Small intestine (tissue), 7 donors: Measurements from ENCODE around the gene DNAJC6. TPM values are rescaled to one million over a fixed set of nuclear protein-coding genes. Genes with fewer than 3 reads are reported as not detected.

Source experiments
- DNase-seq, 2 donors: peaks; one replicate each; pipeline versions ENCODE4 v3.0.0 to v3.0.0-alpha.2; 2013
- FAIRE-seq: peaks from 2 replicates; lab custom pipeline; 2012; peaks lifted over from hg19 to GRCh38; lab: Jason Lieb, UNC
- H3K27ac ChIP-seq, 3 donors: one replicate each; pipeline ENCODE4 v1.5.1; 2013; ENCODE audit warnings: low read length in 2 of 3, mild to moderate bottlenecking in 2 of 3, control low read depth in 1 of 3, inconsistent platforms in 1 of 3, low read depth in 1 of 3, moderate library complexity in 1 of 3
- H3K27me3 ChIP-seq, 3 donors: one replicate each; pipeline ENCODE4 v1.6.1; 2013; ENCODE audit warnings: low read length in 3 of 3, inconsistent platforms in 1 of 3; ENCODE audit not compliant: control insufficient read depth in 3 of 3, insufficient read depth in 3 of 3
- H3K36me3 ChIP-seq, 3 donors: one replicate each; pipeline ENCODE4 v1.6.1; 2013; ENCODE audit warnings: low read length in 3 of 3, inconsistent platforms in 1 of 3, low read depth in 1 of 3, mild to moderate bottlenecking in 1 of 3, moderate library complexity in 1 of 3; ENCODE audit not compliant: control insufficient read depth in 3 of 3, insufficient read depth in 2 of 3
- H3K4me1 ChIP-seq, 3 donors: one replicate each; pipeline ENCODE4 v1.6.1; 2013; ENCODE audit warnings: low read length in 2 of 3, inconsistent platforms in 1 of 3, low read depth in 1 of 3, mild to moderate bottlenecking in 1 of 3, moderate library complexity in 1 of 3; ENCODE audit not compliant: control insufficient read depth in 3 of 3, insufficient read depth in 2 of 3
- H3K4me3 ChIP-seq, 3 donors: one replicate each; pipeline ENCODE4 v1.5.1; 2013; ENCODE audit warnings: low read length in 3 of 3, control low read depth in 1 of 3, inconsistent platforms in 1 of 3, low read depth in 1 of 3, mild to moderate bottlenecking in 1 of 3, moderate library complexity in 1 of 3
- H3K9me3 ChIP-seq, 2 donors: one replicate each; pipeline ENCODE4 v1.6.1; 2013; ENCODE audit warnings: low read depth in 1 of 2, low read length in 1 of 2; ENCODE audit not compliant: control insufficient read depth in 2 of 2, insufficient read depth in 1 of 2
- WGBS, 3 donors: extraction: QIAGEN DNeasy Blood & Tissue Kit; methylation state at CpG; one replicate each; pipeline ENCODE4 v1.1.7; 2013; 5-methylcytosine and 5-hydroxymethylcytosine counted together
- polyA plus RNA-seq, 4 donors: library from polyadenylated mRNA; stranded (reverse) in 3 of 4; unstranded in 1 of 4; fragments of 200-250 nt in 3 of 4; fragments of 120-200 nt in 1 of 4; gene quantifications; one replicate each; pipeline versions ENCODE4 v1.2.1 to v1.2.3, GENCODE V29; 2013
- donor health status: healthy with polysubstance abuse.
- donor health status: control.
- donor health status: control.
- donor health status: Bipolar disorder and iron deficiency.
- donor health status: healthy.

DNAJC6 gene
- polyA plus RNA-seq, 4 donors = 0.22 to 3.1 (median 1.4) TPM

DNA sequence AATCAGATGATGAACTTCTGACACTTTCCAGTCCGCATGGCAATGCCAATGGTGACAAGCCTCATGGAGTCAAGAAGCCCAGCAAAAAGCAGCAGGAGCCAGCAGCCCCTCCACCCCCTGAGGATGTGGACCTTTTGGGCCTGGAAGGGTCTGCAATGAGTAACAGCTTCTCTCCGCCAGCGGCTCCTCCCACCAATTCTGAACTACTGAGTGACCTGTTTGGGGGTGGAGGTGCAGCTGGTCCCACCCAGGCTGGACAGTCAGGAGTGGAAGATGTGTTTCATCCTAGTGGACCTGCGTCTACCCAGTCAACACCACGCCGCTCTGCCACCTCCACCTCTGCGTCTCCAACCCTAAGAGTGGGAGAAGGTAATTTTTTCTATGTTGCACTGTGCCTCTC, 83.2 kb downstream of the DNAJC6 start:
- Histone ChIP-seq H3K9me3 (no peaks in the 10 kb centered on the region), H3K27ac (no peak overlapping the region), H3K4me3 (no peak overlapping the region), H3K4me1 (no peaks in the 10 kb centered on the region), H3K27me3 (no peaks in the 10 kb centered on the region), H3K36me3 (peaks cover 0 to 3% (median 0%) of the 10 kb centered on the region in 3 donors)
- DNase-seq = no peak
- WGBS, 3 donors = 95 to 96% (median 95%) methylated on average over 7 of the region's 7 CpGs
- FAIRE-seq = no peak

DNA sequence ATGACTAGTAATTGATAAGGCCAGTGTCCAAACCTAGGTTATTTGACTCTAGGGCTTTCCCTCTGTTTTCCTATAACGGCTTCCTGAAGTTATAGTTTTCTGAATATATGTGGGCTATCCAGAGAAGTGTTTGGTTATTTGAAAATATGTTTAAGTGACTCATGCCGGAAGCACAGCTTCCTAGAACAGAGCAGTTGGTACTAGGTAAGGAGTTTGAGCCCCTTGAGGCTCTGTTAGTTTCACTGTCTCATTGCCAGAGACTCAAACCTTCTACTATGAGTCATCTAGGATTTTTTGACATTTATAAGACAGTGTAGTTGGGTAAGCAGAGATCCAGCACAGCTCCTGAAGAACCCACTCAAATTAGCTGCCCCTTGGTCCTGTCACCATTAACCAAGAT, 84.0 kb downstream of the DNAJC6 start:
- DNase-seq (no peak), FAIRE-seq (no peak)
- H3K27me3 ChIP-seq = no peaks in the 10 kb centered on the region
- no peaks in the 10 kb centered on the region for H3K4me1 ChIP-seq
- no peaks in the 10 kb centered on the region for H3K9me3 ChIP-seq
- H3K4me3 ChIP-seq = no peak overlapping the region
- no peak overlapping the region for H3K27ac ChIP-seq
- WGBS, 3 donors = 73 to 83% (median 78%) methylated on average over 2 of the region's 2 CpGs
- peaks cover 0 to 3% (median 0%) of the 10 kb centered on the region in 3 donors for H3K36me3 ChIP-seq

DNA sequence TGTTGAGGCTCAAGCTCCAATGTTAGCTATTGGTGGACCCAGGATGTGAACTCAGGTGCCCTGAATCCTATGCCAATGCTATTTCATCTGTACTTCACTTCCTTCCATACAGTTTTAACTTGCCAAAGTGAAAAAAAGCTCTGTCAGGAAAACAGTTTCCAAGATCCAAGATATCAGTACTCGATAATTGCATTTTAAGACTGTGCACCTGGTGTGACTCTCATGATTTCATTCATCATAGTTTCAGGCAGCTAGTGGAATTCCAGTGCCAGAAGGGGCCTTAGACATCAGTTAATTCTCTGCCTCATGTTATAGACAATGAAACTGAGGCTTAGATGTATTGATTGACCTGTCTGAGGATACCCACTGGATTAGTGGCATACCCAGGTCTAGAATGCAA, 84.6 kb downstream of the DNAJC6 start:
- Histone ChIP-seq H3K4me3 (no peak overlapping the region), H3K4me1 (no peaks in the 10 kb centered on the region), H3K27me3 (no peaks in the 10 kb centered on the region), H3K36me3 (peaks cover 0 to 3% (median 0%) of the 10 kb centered on the region in 3 donors), H3K9me3 (no peaks in the 10 kb centered on the region), H3K27ac (no peak overlapping the region)
- DNase-seq = no peak
- FAIRE-seq = no peak
- 53 to 89% (median 74%) methylated on average over 1 of the region's 1 CpG for WGBS, 3 donors

DNA sequence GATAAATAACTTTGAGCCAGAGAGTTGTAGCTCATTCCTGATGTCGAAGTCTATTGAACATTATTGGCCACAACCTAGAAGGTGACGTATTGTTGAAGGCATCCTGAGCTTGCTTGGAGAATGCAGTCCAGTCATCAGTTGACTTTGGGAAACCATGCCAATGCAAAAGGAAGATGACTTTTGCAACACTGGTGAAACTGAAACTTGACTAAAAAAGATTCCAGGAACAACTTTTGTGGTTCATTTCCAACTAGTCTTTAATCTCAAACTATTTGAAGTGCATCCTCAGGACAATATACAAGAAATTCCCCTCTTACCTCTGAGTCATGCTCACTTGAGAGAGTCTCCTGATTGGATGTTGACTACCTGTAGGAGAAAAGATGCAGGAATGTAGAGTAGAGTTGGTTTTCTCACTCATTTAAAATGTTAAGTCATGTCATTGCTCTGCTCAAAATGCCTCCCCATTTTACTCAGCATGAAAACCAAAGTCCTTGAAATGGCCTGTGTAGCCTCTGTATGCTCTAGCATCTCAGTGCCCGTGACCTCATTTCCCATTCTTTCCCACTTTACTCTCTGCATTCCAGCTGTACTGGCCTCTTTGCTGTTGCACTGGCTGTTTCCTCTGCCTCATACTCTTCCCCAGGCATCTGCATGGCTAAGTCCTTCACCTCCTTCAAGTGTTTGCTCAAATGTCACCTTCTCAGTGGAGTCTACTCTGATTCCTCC, 86.7 kb downstream of the DNAJC6 start:
- Histone ChIP-seq H3K4me3 (no peak overlapping the region), H3K4me1 (no peaks in the 10 kb centered on the region), H3K36me3 (peaks cover 0 to 3% (median 0%) of the 10 kb centered on the region in 3 donors), H3K27ac (no peak overlapping the region), H3K27me3 (no peaks in the 10 kb centered on the region), H3K9me3 (no peaks in the 10 kb centered on the region)
- 75 to 86% (median 82%) methylated on average over 3 of the region's 3 CpGs for WGBS, 3 donors
- FAIRE-seq (no peak), DNase-seq (no peak)

DNA sequence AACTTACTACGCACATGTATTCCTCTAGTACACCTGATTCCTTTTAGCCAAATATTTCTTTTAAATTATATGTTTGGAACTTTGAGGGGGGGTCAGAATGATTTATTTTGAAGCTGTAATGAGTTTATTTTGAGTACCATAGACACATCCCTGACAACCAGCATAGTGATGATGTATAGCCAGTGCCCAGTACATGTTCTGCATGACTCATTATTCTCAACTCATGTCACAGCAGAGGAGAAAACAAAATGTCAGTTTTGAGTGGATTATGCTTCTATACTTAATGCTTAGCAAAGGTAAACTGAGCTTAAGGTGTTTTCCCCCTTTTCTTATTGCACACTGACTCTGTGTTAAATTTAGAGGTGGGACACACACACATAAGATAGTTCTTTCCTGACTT, 88.7 kb downstream of the DNAJC6 start:
- Histone ChIP-seq H3K9me3 (no peaks in the 10 kb centered on the region), H3K27me3 (no peaks in the 10 kb centered on the region), H3K4me3 (no peak overlapping the region), H3K4me1 (no peaks in the 10 kb centered on the region), H3K36me3 (no peaks in the 10 kb centered on the region), H3K27ac (no peak overlapping the region)
- DNase-seq (no peak), FAIRE-seq (no peak)
- 87 to 100% (median 95%) methylated on average over 1 of the region's 1 CpG for WGBS, 3 donors

DNA sequence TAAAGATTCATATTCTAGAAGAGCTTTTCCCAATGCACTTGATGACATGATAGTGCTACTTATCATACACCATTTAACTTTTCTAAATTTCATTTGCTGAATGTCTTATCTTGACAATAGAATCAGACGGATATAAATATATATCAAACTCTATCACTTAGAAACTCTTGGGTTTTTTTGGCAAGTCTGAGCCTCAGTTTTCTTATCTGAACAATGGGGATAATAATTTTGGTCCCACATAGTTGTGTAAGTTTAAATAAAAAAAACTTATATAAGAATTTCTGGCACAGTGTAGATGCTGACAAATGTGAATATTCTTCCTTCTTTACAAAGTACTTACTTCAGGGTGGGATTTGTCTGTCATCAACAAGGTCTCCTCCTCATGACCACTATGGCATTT, 89.7 kb downstream of the DNAJC6 start:
- no peaks in the 10 kb centered on the region for H3K36me3 ChIP-seq
- no peaks in the 10 kb centered on the region for H3K9me3 ChIP-seq
- 82 to 95% (median 84%) methylated on average over 1 of the region's 1 CpG for WGBS, 3 donors
- no peak overlapping the region for H3K4me3 ChIP-seq
- no peak overlapping the region for H3K27ac ChIP-seq
- DNase-seq (no peak), FAIRE-seq (no peak)
- H3K27me3 ChIP-seq = no peaks in the 10 kb centered on the region
- no peaks in the 10 kb centered on the region for H3K4me1 ChIP-seq

DNA sequence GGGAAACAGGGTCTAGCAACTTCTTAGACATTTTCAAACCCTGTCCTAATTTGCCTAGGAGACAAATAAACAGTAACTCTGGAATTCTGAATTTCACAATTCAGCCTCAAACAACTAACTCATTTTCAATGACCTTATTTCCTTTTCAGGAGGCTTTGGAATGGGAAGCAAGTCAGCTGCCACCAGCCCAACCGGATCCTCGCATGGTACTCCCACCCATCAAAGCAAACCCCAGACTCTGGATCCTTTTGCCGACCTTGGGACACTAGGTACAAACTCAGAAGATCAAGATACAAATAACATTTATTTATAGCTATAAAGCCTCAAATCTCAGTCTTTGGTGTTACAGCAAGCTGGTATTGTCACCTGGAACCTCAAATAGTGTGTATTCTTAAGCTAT, 92.3 kb downstream of the DNAJC6 start:
- Histone ChIP-seq H3K36me3 (no peaks in the 10 kb centered on the region), H3K4me1 (no peaks in the 10 kb centered on the region), H3K27me3 (peaks cover 0 to 2% (median 0%) of the 10 kb centered on the region in 3 donors), H3K9me3 (no peaks in the 10 kb centered on the region), H3K27ac (no peak overlapping the region), H3K4me3 (no peak overlapping the region)
- no peak for DNase-seq
- FAIRE-seq = no peak
- 87 to 95% (median 93%) methylated on average over 3 of the region's 3 CpGs for whole genome bisulfite sequencing, 3 donors

DNA sequence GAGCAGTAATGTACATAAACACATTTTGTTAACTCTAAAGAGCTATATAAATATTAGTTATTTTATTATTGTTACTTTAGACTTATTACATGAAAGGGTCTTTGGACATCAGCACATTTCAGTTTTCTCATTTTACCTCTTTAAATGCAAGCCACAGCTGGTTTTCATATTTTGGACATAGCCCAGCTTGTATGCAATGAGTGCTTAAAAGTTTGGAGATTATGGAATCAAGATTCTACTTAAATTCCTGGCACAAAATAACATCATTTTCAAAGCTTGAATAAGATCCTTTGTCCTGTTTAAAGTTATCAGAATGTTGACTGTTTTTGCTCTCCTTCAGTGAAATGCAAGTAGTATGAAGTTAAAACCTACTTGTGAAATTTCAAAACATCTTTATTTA, 95.6 kb downstream of the DNAJC6 start:
- H3K27me3 ChIP-seq = peaks cover 0 to 2% (median 0%) of the 10 kb centered on the region in 3 donors
- H3K4me3 ChIP-seq = no peak overlapping the region
- no peak overlapping the region for H3K27ac ChIP-seq
- H3K9me3 ChIP-seq = no peaks in the 10 kb centered on the region
- DNase-seq (no peak), FAIRE-seq (no peak)
- no peaks in the 10 kb centered on the region for H3K4me1 ChIP-seq
- no peaks in the 10 kb centered on the region for H3K36me3 ChIP-seq

DNA sequence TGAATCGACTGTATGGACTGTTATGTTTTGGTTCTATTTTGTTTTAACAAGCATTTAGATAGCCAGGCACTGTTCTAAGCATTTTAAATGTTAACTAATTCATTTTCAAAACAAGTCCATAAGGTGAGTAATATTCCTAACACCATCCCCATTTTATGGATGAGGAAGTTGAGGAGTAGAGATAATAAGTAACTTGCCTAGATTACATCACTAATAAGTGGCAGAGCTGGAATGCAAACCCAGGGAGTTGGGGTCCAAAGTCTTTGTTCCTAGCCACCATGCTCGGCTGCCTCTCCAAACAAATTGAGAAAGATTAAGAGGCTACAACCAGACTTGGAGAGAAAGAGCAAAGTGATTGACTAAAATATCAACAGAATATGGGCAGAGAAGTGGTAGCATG, 98.5 kb downstream of the DNAJC6 start:
- DNase-seq (peak; percentile 40 to 63), FAIRE-seq (no peak)
- Histone ChIP-seq H3K9me3 (no peaks in the 10 kb centered on the region), H3K4me1 (no peaks in the 10 kb centered on the region), H3K36me3 (no peaks in the 10 kb centered on the region), H3K27me3 (peaks cover 0 to 2% (median 0%) of the 10 kb centered on the region in 3 donors), H3K4me3 (no peak overlapping the region), H3K27ac (no peak overlapping the region)
- WGBS, 3 donors = 48 to 61% (median 60%) methylated on average over 2 of the region's 2 CpGs
